Endothelial cell of umbilical vein (primary cell): ENCODE results near the gene ATG5. TPM values are rescaled to one million over a fixed set of nuclear protein-coding genes. Genes with fewer than 3 reads are reported as not detected.

Experiments
- BruUV-seq: library from RNA; stranded (reverse); fragments of 400-500 nt; replicated peaks from 2 replicates; lab custom pipeline; 2021; lab: Mats Ljungman, UMichigan
- CTCF ChIA-PET: fragments of 300-600, 350-600 bp; sonication (Branson Sonifier 250); formaldehyde crosslinking; loops from one replicate; lab custom pipeline; 2021; ENCODE audit warnings: antibody characterized with exemption, inconsistent platforms; lab: Charles Lee
- POLR2A ChIA-PET: fragments of 300-600, 350-600 bp; sonication (Branson Sonifier 250); formaldehyde crosslinking; loops from one replicate; lab custom pipeline; 2021; ENCODE audit warnings: antibody characterized with exemption, inconsistent platforms; lab: Charles Lee
- DNase-seq: peaks from one replicate; pipeline ENCODE4 v3.0.0-alpha.2; 2011; ENCODE audit warnings: low read depth, low spot score
- FAIRE-seq: peaks from 2 replicates; lab custom pipeline; 2011; peaks lifted over from hg19 to GRCh38; lab: Jason Lieb, UNC
- H2AFZ ChIP-seq: 2 replicates; pipeline ENCODE4 v1.6.0; 2012; ENCODE audit warnings: low read depth, low read length, control low read depth, inconsistent platforms
- H3K27ac ChIP-seq: 2 replicates; pipeline ENCODE4 v1.5.1; 2011; ENCODE audit warnings: low read depth, mild to moderate bottlenecking, control low read depth, low read length, moderate library complexity; ENCODE audit not compliant: insufficient read depth
- H3K27me3 ChIP-seq, 2 experiments: 2 replicates each; pipeline versions ENCODE4 v1.6.0 to v1.6.1; 2011; ENCODE audit warnings: low read length in 2 of 2, mixed read lengths in 1 of 2; ENCODE audit not compliant: control insufficient read depth in 2 of 2, insufficient read depth in 2 of 2
- H3K36me3 ChIP-seq, 2 experiments: 2 replicates in 1 of 2; 3 replicates in 1 of 2; pipeline ENCODE4 v1.5.1; 2011; ENCODE audit warnings: low read length in 2 of 2, mild to moderate bottlenecking in 1 of 2, moderate library complexity in 1 of 2; ENCODE audit not compliant: control insufficient read depth in 2 of 2, insufficient read depth in 2 of 2; ENCODE audit errors: extremely low read depth in 1 of 2
- H3K4me1 ChIP-seq: 3 replicates; pipeline ENCODE4 v1.5.1; 2011; ENCODE audit warnings: mild to moderate bottlenecking, low read length; ENCODE audit not compliant: control insufficient read depth, insufficient read depth; ENCODE audit errors: extremely low read depth
- H3K4me2 ChIP-seq: 2 replicates; pipeline ENCODE4 v1.6.1; 2011; ENCODE audit warnings: low read length, control low read depth, mixed read lengths; ENCODE audit not compliant: insufficient read depth
- H3K4me3 ChIP-seq, 3 experiments: fragments of 200-600 bp in 1 of 3; sonication (generic), shearing (Covaris generic) in 1 of 3; replicated peaks in 1 of 3; 2 replicates each; pipeline ENCODE4 v1.5.1; 2011 to 2016; ENCODE audit warnings: control low read depth in 3 of 3, low read length in 3 of 3, mild to moderate bottlenecking in 2 of 3, inconsistent platforms in 1 of 3, low read depth in 1 of 3, moderate library complexity in 1 of 3; ENCODE audit not compliant: insufficient read depth in 1 of 3
- H3K79me2 ChIP-seq: 2 replicates; pipeline ENCODE4 v1.6.0; 2012; ENCODE audit warnings: low read length, inconsistent platforms; ENCODE audit not compliant: control insufficient read depth, insufficient read depth
- H3K9ac ChIP-seq: replicated peaks from 2 replicates; pipeline ENCODE3; 2011; ENCODE audit warnings: low read length, control low read depth; ENCODE audit not compliant: insufficient read depth; ENCODE audit errors: extremely low read depth
- H3K9me1 ChIP-seq: replicated peaks from 3 replicates; pipeline ENCODE4 v1.6.0; 2011; ENCODE audit warnings: mild to moderate bottlenecking, low read length; ENCODE audit not compliant: control insufficient read depth, insufficient read depth; ENCODE audit errors: extremely low read depth
- H3K9me3 ChIP-seq: replicated peaks from 2 replicates; pipeline ENCODE4 v1.5.1; 2012; ENCODE audit warnings: low read length, inconsistent platforms; ENCODE audit not compliant: control insufficient read depth, insufficient read depth
- H4K20me1 ChIP-seq: replicated peaks from 2 replicates; pipeline ENCODE3; 2011; ENCODE audit warnings: mild to moderate bottlenecking, low read length; ENCODE audit not compliant: control insufficient read depth, insufficient read depth; ENCODE audit errors: extremely low read depth
- CTCF ChIP-seq, 2 donors: IDR thresholded peaks; 1 replicate in 1 of 2; 2 replicates in 1 of 2; pipeline ENCODE4 v1.5.1; 2011; ENCODE audit warnings: low read length in 2 of 2, mild to moderate bottlenecking in 2 of 2, moderate library complexity in 2 of 2, control low read depth in 1 of 2, inconsistent platforms in 1 of 2, low read depth in 1 of 2; ENCODE audit not compliant: insufficient read depth in 1 of 2; ENCODE audit errors: extremely low read depth in 1 of 2
- EZH2 ChIP-seq: IDR thresholded peaks from 2 replicates; pipeline ENCODE4 v1.6.1; 2012; ENCODE audit warnings: borderline replicate concordance, low read depth, mild to moderate bottlenecking, moderate library complexity, low read length, inconsistent platforms; ENCODE audit not compliant: severe bottlenecking
- FOS ChIP-seq: IDR thresholded peaks from 2 replicates; pipeline ENCODE4 v1.6.1; 2011; ENCODE audit warnings: mild to moderate bottlenecking, low read length, moderate library complexity, borderline replicate concordance; ENCODE audit not compliant: insufficient read depth
- GATA2 ChIP-seq: IDR thresholded peaks from 2 replicates; pipeline ENCODE4 v1.7.0; 2011; ENCODE audit warnings: low read depth, mild to moderate bottlenecking, moderate library complexity, mixed read lengths, low read length; ENCODE audit not compliant: insufficient read length, insufficient read depth
- JUN ChIP-seq: IDR thresholded peaks from 2 replicates; pipeline ENCODE4 v1.6.1; 2011; ENCODE audit warnings: borderline replicate concordance, low read depth; ENCODE audit not compliant: insufficient read length, insufficient read depth
- MYC ChIP-seq: IDR thresholded peaks from one replicate; pipeline ENCODE4 v1.6.1; 2011; ENCODE audit warnings: mild to moderate bottlenecking, low read depth, low read length
- POLR2A ChIP-seq: IDR thresholded peaks from 2 replicates; pipeline ENCODE4 v1.6.1; 2012; ENCODE audit warnings: low read depth, mild to moderate bottlenecking, control low read depth, low read length
- POLR2AphosphoS5 ChIP-seq: IDR thresholded peaks from 2 replicates; pipeline ENCODE4 v1.6.1; 2012; ENCODE audit warnings: low read depth, mild to moderate bottlenecking, control low read depth, low read length, moderate library complexity; ENCODE audit not compliant: insufficient read depth
- dilution Hi-C: fragments of 300-500 bp; cut with MboI; formaldehyde crosslinking; loops from one replicate; pipeline ENCODE4 v1.15.0; 2019; ENCODE audit warnings: low sequenced_read_pairs; ENCODE audit not compliant: extremely low pct_ligation_motif_present
- intact Hi-C: fragments of 100-400 bp; cut with micrococcal nuclease; formaldehyde crosslinking; loops from one replicate; pipeline ENCODE4 v1.10.0; 2022
- polyA plus RNA-seq, 4 experiments: library from polyadenylated mRNA; depleted of rRNA in 3 of 4; stranded (reverse) in 3 of 4; unstranded in 1 of 4; fragments of >200 nt; gene quantifications; 2 replicates each; pipeline versions ENCODE4 v1.2.1 to v1.2.3, GENCODE V29; 2011 to 2012; ENCODE audit warnings: missing spikeins in 1 of 4
- total RNA-seq: library from RNA; stranded (reverse); gene quantifications from 2 replicates; pipeline ENCODE4 v1.2.3, GENCODE V29; 2021
- TF ChIP-seq, protein P1 (sequence below): IDR thresholded peaks from 2 replicates; pipeline ENCODE4 v1.6.1; 2011; ENCODE audit not compliant: insufficient read depth, insufficient read length

The ATG5 gene
- total and polyA plus RNA-seq, 2 donors (not counting 3 experiments of a cell fraction or from before 2014, with no cell fraction given): 14.1 to 32.8 TPM

- Histone ChIP-seq H3K4me1 (peaks cover 9% of the 10 kb centered on the region), H3K9me1 (no peaks in the 10 kb centered on the region), H4K20me1 (no peaks in the 10 kb centered on the region), H3K9me3 (no peaks in the 10 kb centered on the region), H3K27ac (no peak overlapping the region), H3K79me2 (no peaks in the 10 kb centered on the region), H3K36me3 (no peaks in the 10 kb centered on the region), H2AFZ (no peak overlapping the region), H3K9ac (no peak overlapping the region), H3K4me3 (no peak overlapping the region), H3K27me3 (peaks cover 8 to 11% of the 10 kb centered on the region in 2 experiments), H3K4me2 (no peak overlapping the region)
- DNase-seq (no peak), FAIRE-seq (no peak)
- no TSS peak for BruUV-seq
- CTCF ChIA-PET: interaction anchor here (2.3 kb wide), 1 partner anchor 13 kb away, joined by 10 read pairs; the partner anchor contains the start of gene CRYBG1
- dilution Hi-C loops: no loop called here
- POLR2A ChIA-PET: no interaction called here
- intact Hi-C loops: no loop called here
- TF ChIP-seq GATA2: no peak
- no peak for TF ChIP-seq MYC
- TF ChIP-seq, protein P1, sequence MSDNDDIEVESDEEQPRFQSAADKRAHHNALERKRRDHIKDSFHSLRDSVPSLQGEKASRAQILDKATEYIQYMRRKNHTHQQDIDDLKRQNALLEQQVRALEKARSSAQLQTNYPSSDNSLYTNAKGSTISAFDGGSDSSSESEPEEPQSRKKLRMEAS: no peak
Measured at GRCh38 chr6:106373502-106374239, 48.1 kb upstream of the ATG5 start.

- dilution Hi-C loops (no loop called here), intact Hi-C loops (no loop called here)
- H3K4me1 ChIP-seq: peaks cover 9% of the 10 kb centered on the region
- no peak overlapping the region for H3K9ac ChIP-seq
- no peaks in the 10 kb centered on the region for H3K36me3 ChIP-seq
- no peak overlapping the region for H2AFZ ChIP-seq
- no peaks in the 10 kb centered on the region for H3K9me1 ChIP-seq
- TF ChIP-seq CTCF (IDR thresholded peaks at IDR 0.05; ENCODE audit: extremely low read depth in 1 of 2, insufficient read depth in 1 of 2, low read depth in 1 of 2, low read length in 2 of 2): no peak
- TF ChIP-seq JUN: no peak
- TF ChIP-seq MYC: no peak
- TF ChIP-seq GATA2: no peak
- no peak for TF ChIP-seq EZH2
- TF ChIP-seq POLR2AphosphoS5: no peak
- TF ChIP-seq POLR2A: no peak
- TF ChIP-seq, protein P1: no peak
- no peak for TF ChIP-seq FOS
- no TSS peak for BruUV-seq
- no peaks in the 10 kb centered on the region for H3K79me2 ChIP-seq
- H3K4me3 ChIP-seq: no peak overlapping the region
- DNase-seq (no peak), FAIRE-seq (no peak)
- no peaks in the 10 kb centered on the region for H3K9me3 ChIP-seq
- no peak overlapping the region for H3K27ac ChIP-seq
- CTCF ChIA-PET: interaction anchor here (0.5 to 2.3 kb wide), 3 partner anchors 12 to 40 kb away, joined by 3 to 10 read pairs (median 3); partner anchors contain the start of gene CRYBG1
- POLR2A ChIA-PET: no interaction called here
- no peaks in the 10 kb centered on the region for H4K20me1 ChIP-seq
- no peak overlapping the region for H3K4me2 ChIP-seq
- H3K27me3 ChIP-seq: peaks cover 11% of the 10 kb centered on the region in 2 experiments
Measured at GRCh38 chr6:106372838-106373501, 47.4 kb upstream of the ATG5 start.
